ENCODE results near the gene GRID1.

The GRID1 gene

GRCh38 chr10:85831422-85831821, 535.2 kb downstream of the GRID1 start:
- no peak for DNase-seq

- DNase-seq = no peak
These were observed 540.2 kb downstream of the GRID1 start for GRCh38 chr10:85826377-85826776.

- DNase-seq = no peak
These were observed 555.2 kb downstream of the GRID1 start for GRCh38 chr10:85811405-85811804.

- no peak for DNase-seq
These were observed 555.9 kb downstream of the GRID1 start for GRCh38 chr10:85810674-85811073.

- DNase-seq = no peak
These were observed 571.1 kb downstream of the GRID1 start for GRCh38 chr10:85795460-85795859.

- no peak for DNase-seq
These were observed 572.0 kb downstream of the GRID1 start for GRCh38 chr10:85794553-85794952.

- no peak for DNase-seq
These were observed 574.1 kb downstream of the GRID1 start for GRCh38 chr10:85792533-85792858.

- DNase-seq = no peak
These were observed 574.6 kb downstream of the GRID1 start for GRCh38 chr10:85791818-85792532.

GRCh38 chr10:85789982-85790789, 576.4 kb downstream of the GRID1 start:
- DNase-seq = no peak

GRCh38 chr10:85789125-85789524, 577.5 kb downstream of the GRID1 start:
- no peak for DNase-seq

GRCh38 chr10:85788570-85788969, 578.0 kb downstream of the GRID1 start:
- DNase-seq = no peak

- DNase-seq = no peak
These were observed 578.7 kb downstream of the GRID1 start for GRCh38 chr10:85787881-85788280.

- DNase-seq = no peak
These were observed 579.2 kb downstream of the GRID1 start for GRCh38 chr10:85787393-85787792.

GRCh38 chr10:85786401-85786899, 580.1 kb downstream of the GRID1 start:
- no peak for DNase-seq

GRCh38 chr10:85784792-85785191, 581.8 kb downstream of the GRID1 start:
- no peak for DNase-seq

- DNase-seq = no peak
These were observed 585.2 kb downstream of the GRID1 start for GRCh38 chr10:85781404-85781803.

- no peak for DNase-seq
These were observed 588.5 kb downstream of the GRID1 start for GRCh38 chr10:85778074-85778473.

- DNase-seq = no peak
These were observed 598.7 kb downstream of the GRID1 start for GRCh38 chr10:85767891-85768290.

GRCh38 chr10:85764108-85764507, 602.5 kb downstream of the GRID1 start:
- no peak for DNase-seq

GRCh38 chr10:85761906-85762445, 604.6 kb downstream of the GRID1 start:
- DNase-seq = no peak

- no peak for DNase-seq
These were observed 624.8 kb downstream of the GRID1 start for GRCh38 chr10:85741626-85742300.

GRCh38 chr10:85735997-85736396, 630.6 kb downstream of the GRID1 start:
- DNase-seq = no peak

- no peak for DNase-seq
These were observed 631.8 kb downstream of the GRID1 start for GRCh38 chr10:85734791-85735190.

Measured in NCI-H1930 (cell line).